Cardiac muscle cell (in vitro differentiated cells and primary cell): ENCODE measurements around the gene CLN6. TPM values are rescaled to one million over a fixed set of nuclear protein-coding genes. Genes with fewer than 3 reads are reported as not detected.

ENCODE experiments used
- DNase-seq, 2 donors: peaks; one replicate each; pipeline versions ENCODE4 v3.0.0 to v3.0.0-alpha.2; 2010 to 2017; ENCODE audit warnings: low read depth in 1 of 2, low spot score in 1 of 2
- H3K27ac ChIP-seq: fragments of 200-600 bp; sonication (generic); 2 replicates; pipeline ENCODE4 v1.5.1; 2016
- H3K27me3 ChIP-seq: fragments of 200-600 bp; sonication (generic); 2 replicates; pipeline ENCODE4 v1.6.0; 2016; ENCODE audit warnings: control low read depth
- H3K36me3 ChIP-seq: fragments of 200-600 bp; sonication (generic); 2 replicates; pipeline ENCODE4 v1.5.1; 2016; ENCODE audit warnings: control low read depth
- H3K4me1 ChIP-seq: fragments of 200-600 bp; sonication (generic); 2 replicates; pipeline ENCODE4 v1.8.1; 2017; ENCODE audit warnings: low read depth, mild to moderate bottlenecking, mixed run types
- H3K4me3 ChIP-seq: fragments of 200-600 bp; sonication (generic); 2 replicates; pipeline ENCODE4 v1.5.1; 2016; ENCODE audit warnings: mild to moderate bottlenecking
- H3K9me3 ChIP-seq: fragments of 200-600 bp; sonication (generic); 2 replicates; pipeline ENCODE4 v1.5.1; 2017; ENCODE audit warnings: low read depth, mild to moderate bottlenecking, control low read depth
- CTCF ChIP-seq: IDR thresholded peaks from 2 replicates; pipeline ENCODE4 v1.5.1; 2012; ENCODE audit warnings: low read depth, mild to moderate bottlenecking, low read length
- polyA plus RNA-seq: library from polyadenylated mRNA; unstranded; fragments of >200 nt; fragmentation: Nextera tagmentation; extraction: Ambion mirVana; gene quantifications from 2 replicates; pipeline ENCODE4 v1.2.1, GENCODE V29; 2016
- total RNA-seq: library from RNA; depleted of rRNA; stranded (reverse); fragments of >200 nt; gene quantifications from 2 replicates; pipeline ENCODE4 v1.2.3, GENCODE V29; 2016

CLN6 gene
- total and polyA plus RNA-seq, 2 experiments from 2014 or later: 6.6 to 18.5 TPM

GRCh38 chr15:68220489-68220888 is 9.0 kb downstream of the CLN6 start:
- TF ChIP-seq CTCF: no peak
- H3K4me3 ChIP-seq: no peak overlapping the region

GRCh38 chr15:68218847-68219798 is 10.4 kb downstream of the CLN6 start:
- no peaks in the 10 kb centered on the region for H3K36me3 ChIP-seq
- no peak for DNase-seq
- H3K4me3 ChIP-seq: no peak overlapping the region

More at GRCh38 chr15:68220489-68220888, 9.0 kb downstream of the CLN6 start:
- Histone ChIP-seq H3K27me3 (no peaks in the 10 kb centered on the region), H3K4me1 (no peaks in the 10 kb centered on the region), H3K36me3 (no peaks in the 10 kb centered on the region), H3K9me3 (no peaks in the 10 kb centered on the region), H3K27ac (no peak overlapping the region)
- DNase-seq: no peak

GRCh38 chr15:68218331-68218730 is 11.2 kb downstream of the CLN6 start:
- Histone ChIP-seq H3K27ac (no peak overlapping the region), H3K9me3 (no peaks in the 10 kb centered on the region), H3K4me1 (no peaks in the 10 kb centered on the region), H3K36me3 (no peaks in the 10 kb centered on the region), H3K27me3 (no peaks in the 10 kb centered on the region), H3K4me3 (no peak overlapping the region)
- DNase-seq: no peak
- TF ChIP-seq CTCF: no peak

More at GRCh38 chr15:68218847-68219798, 10.4 kb downstream of the CLN6 start:
- H3K27me3 ChIP-seq: no peaks in the 10 kb centered on the region
- no peaks in the 10 kb centered on the region for H3K4me1 ChIP-seq
- no peak overlapping the region for H3K27ac ChIP-seq
- TF ChIP-seq CTCF: no peak
- no peaks in the 10 kb centered on the region for H3K9me3 ChIP-seq

- no peak overlapping the region for H3K4me3 ChIP-seq
- H3K9me3 ChIP-seq: no peaks in the 10 kb centered on the region
- TF ChIP-seq CTCF: no peak
- no peaks in the 10 kb centered on the region for H3K4me1 ChIP-seq
- H3K36me3 ChIP-seq: no peaks in the 10 kb centered on the region
- no peaks in the 10 kb centered on the region for H3K27me3 ChIP-seq
- no peak overlapping the region for H3K27ac ChIP-seq
- DNase-seq: no peak
These were observed 12.2 kb downstream of the CLN6 start for GRCh38 chr15:68217341-68217740.

GRCh38 chr15:68214838-68215254 is 14.7 kb downstream of the CLN6 start:
- no peak for TF ChIP-seq CTCF
- DNase-seq: no peak
- H3K9me3 ChIP-seq: no peaks in the 10 kb centered on the region
- H3K4me3 ChIP-seq: no peak overlapping the region
- no peak overlapping the region for H3K27ac ChIP-seq
- H3K36me3 ChIP-seq: no peaks in the 10 kb centered on the region
- H3K4me1 ChIP-seq: no peaks in the 10 kb centered on the region
- no peaks in the 10 kb centered on the region for H3K27me3 ChIP-seq
